Keratinocyte (primary cell): ENCODE data around the gene CBARP. TPM values are rescaled to one million over a fixed set of nuclear protein-coding genes. Genes with fewer than 3 reads are reported as not detected.
A peak's percentile ranks its signal among the peaks of the same experiment; 100 is the strongest.

ENCODE experiments used
- DNase-seq: peaks from one replicate; pipeline ENCODE4 v3.0.0-alpha.2; 2011; ENCODE audit warnings: low read depth, missing footprints, low spot score
- FAIRE-seq: peaks from 2 replicates; lab custom pipeline; 2011; peaks lifted over from hg19 to GRCh38; lab: Jason Lieb, UNC
- H2AFZ ChIP-seq: 2 replicates; pipeline ENCODE4 v1.6.0; 2012; ENCODE audit warnings: low read length, control low read depth, inconsistent platforms; ENCODE audit not compliant: control insufficient read depth
- H3K27ac ChIP-seq: 2 replicates; pipeline ENCODE4 v1.5.1; 2011; ENCODE audit warnings: low read length; ENCODE audit not compliant: control insufficient read depth, insufficient read depth
- H3K27me3 ChIP-seq: 3 replicates; pipeline ENCODE4 v1.6.0; 2011; ENCODE audit warnings: low read length; ENCODE audit not compliant: control insufficient read depth, insufficient read depth; ENCODE audit errors: extremely low read depth
- H3K36me3 ChIP-seq, 2 experiments: 2 replicates in 1 of 2; 3 replicates in 1 of 2; pipeline ENCODE4 v1.5.1; 2011; ENCODE audit warnings: low read length in 2 of 2, mild to moderate bottlenecking in 1 of 2; ENCODE audit not compliant: control insufficient read depth in 2 of 2, insufficient read depth in 2 of 2; ENCODE audit errors: extremely low read depth in 1 of 2
- H3K4me1 ChIP-seq: 3 replicates; pipeline ENCODE4 v1.5.1; 2011; ENCODE audit warnings: low read length; ENCODE audit not compliant: control insufficient read depth, insufficient read depth; ENCODE audit errors: extremely low read depth
- H3K4me2 ChIP-seq: 3 replicates; pipeline ENCODE4 v1.6.0; 2011; ENCODE audit warnings: low read depth, low read length; ENCODE audit not compliant: control insufficient read depth, insufficient read depth; ENCODE audit errors: extremely low read depth
- H3K4me3 ChIP-seq, 3 experiments: fragments of 200-600 bp in 1 of 3; sonication (generic) in 1 of 3; 2 replicates in 2 of 3; 3 replicates in 1 of 3; pipeline ENCODE4 v1.5.1; 2011 to 2016; ENCODE audit warnings: low read length in 3 of 3, mild to moderate bottlenecking in 3 of 3, control low read depth in 2 of 3, inconsistent platforms in 1 of 3, low read depth in 1 of 3, mixed read lengths in 1 of 3, mixed run types in 1 of 3, moderate library complexity in 1 of 3; ENCODE audit not compliant: control insufficient read depth in 2 of 3, insufficient read depth in 2 of 3; ENCODE audit errors: extremely low read depth in 1 of 3
- H3K79me2 ChIP-seq: 2 replicates; pipeline ENCODE4 v1.6.0; 2012; ENCODE audit warnings: low read length; ENCODE audit not compliant: control insufficient read depth, insufficient read depth
- H3K9ac ChIP-seq: 3 replicates; pipeline ENCODE4 v1.6.0; 2011; ENCODE audit warnings: low read length; ENCODE audit not compliant: control insufficient read depth, insufficient read depth; ENCODE audit errors: extremely low read depth
- H3K9me1 ChIP-seq: 3 replicates; pipeline ENCODE4 v1.6.0; 2011; ENCODE audit warnings: low read length; ENCODE audit not compliant: control insufficient read depth, insufficient read depth; ENCODE audit errors: extremely low read depth
- H3K9me3 ChIP-seq: 2 replicates; pipeline ENCODE4 v1.5.1; 2012; ENCODE audit warnings: low read depth, low read length; ENCODE audit not compliant: control insufficient read depth
- H4K20me1 ChIP-seq: 3 replicates; pipeline ENCODE4 v1.6.0; 2011; ENCODE audit warnings: low read length; ENCODE audit not compliant: control insufficient read depth, insufficient read depth; ENCODE audit errors: extremely low read depth
- EZH2 ChIP-seq: IDR thresholded peaks from one replicate; pipeline ENCODE4 v1.6.1; 2012; ENCODE audit warnings: inconsistent platforms, mild to moderate bottlenecking, low read length, moderate library complexity
- dilution Hi-C: fragments of 300-500 bp; cut with MboI; formaldehyde crosslinking; loops from one replicate; pipeline ENCODE4 v1.7.0; 2020; ENCODE audit warnings: low sequenced_read_pairs; ENCODE audit not compliant: extremely low pct_ligation_motif_present
- polyA plus RNA-seq, 5 experiments: library from polyadenylated mRNA; depleted of rRNA in 3 of 5; stranded (reverse) in 3 of 5; stranded (forward) in 1 of 5; unstranded in 1 of 5; fragments of >200 nt; gene quantifications; 1 replicate in 1 of 5; 2 replicates in 3 of 5; 3 replicates in 1 of 5; pipeline versions ENCODE4 v1.2.1 to v1.2.3, GENCODE V29; 2011 to 2012; ENCODE audit warnings: missing spikeins in 2 of 5, low read depth in 1 of 5, low replicate concordance in 1 of 5
- TF ChIP-seq, protein P1 (sequence below), 3 experiments: IDR thresholded peaks in 1 of 3; conservative IDR thresholded peaks in 1 of 3; optimal IDR thresholded peaks in 1 of 3; 2 replicates in 2 of 3; 3 replicates in 1 of 3; pipeline versions ENCODE3 to v1.5.1; 2011; ENCODE audit warnings: low read length in 3 of 3, mild to moderate bottlenecking in 3 of 3, moderate library complexity in 2 of 3, control low read depth in 1 of 3, inconsistent platforms in 1 of 3; ENCODE audit not compliant: insufficient read depth in 2 of 3; ENCODE audit errors: extremely low read depth in 1 of 3

CBARP gene
- polyA plus RNA-seq, 1 donor (not counting 4 experiments of a cell fraction or from before 2014, with no cell fraction given), result 0.93 TPM

DNA sequence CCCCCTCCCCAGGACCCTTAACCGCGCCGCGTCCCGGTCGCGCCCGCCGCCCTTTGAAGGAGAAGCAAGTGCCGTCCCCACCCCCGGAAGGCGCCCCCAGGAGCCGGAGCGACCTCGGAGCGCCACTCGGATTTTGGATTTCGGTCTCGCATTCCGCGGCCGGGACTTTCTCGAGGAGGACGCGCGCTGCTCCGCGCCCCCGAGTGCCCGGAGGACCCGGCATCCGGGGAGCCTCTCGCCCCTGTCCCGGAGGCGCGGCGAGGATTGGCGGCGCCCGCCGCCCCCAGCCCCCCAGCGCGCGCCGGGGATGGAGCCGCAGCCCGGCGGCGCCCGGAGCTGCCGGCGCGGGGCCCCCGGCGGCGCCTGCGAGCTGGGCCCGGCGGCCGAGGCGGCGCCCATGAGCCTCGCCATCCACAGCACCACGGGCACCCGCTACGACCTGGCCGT, 12.2 kb upstream of the CBARP start:
- no peak for DNase-seq
- Histone ChIP-seq H3K27me3 (no peaks in the 10 kb centered on the region), H3K27ac (peak overlapping the region; percentile 69), H3K79me2 (peaks cover 37% of the 10 kb centered on the region), H3K9ac (peak overlapping the region; percentile 83), H3K36me3 (peaks cover 11 to 18% of the 10 kb centered on the region in 2 experiments), H3K9me1 (no peaks in the 10 kb centered on the region), H3K4me1 (peaks cover 7% of the 10 kb centered on the region), H4K20me1 (peaks cover 5% of the 10 kb centered on the region), H3K4me3 (peak overlapping the region; percentile 69 to 87 (median 85)), H3K4me2 (no peak overlapping the region), H2AFZ (no peak overlapping the region), H3K9me3 (no peaks in the 10 kb centered on the region)
- dilution Hi-C loops, result no loop called here
- no peak for FAIRE-seq
- TF ChIP-seq, protein P1, sequence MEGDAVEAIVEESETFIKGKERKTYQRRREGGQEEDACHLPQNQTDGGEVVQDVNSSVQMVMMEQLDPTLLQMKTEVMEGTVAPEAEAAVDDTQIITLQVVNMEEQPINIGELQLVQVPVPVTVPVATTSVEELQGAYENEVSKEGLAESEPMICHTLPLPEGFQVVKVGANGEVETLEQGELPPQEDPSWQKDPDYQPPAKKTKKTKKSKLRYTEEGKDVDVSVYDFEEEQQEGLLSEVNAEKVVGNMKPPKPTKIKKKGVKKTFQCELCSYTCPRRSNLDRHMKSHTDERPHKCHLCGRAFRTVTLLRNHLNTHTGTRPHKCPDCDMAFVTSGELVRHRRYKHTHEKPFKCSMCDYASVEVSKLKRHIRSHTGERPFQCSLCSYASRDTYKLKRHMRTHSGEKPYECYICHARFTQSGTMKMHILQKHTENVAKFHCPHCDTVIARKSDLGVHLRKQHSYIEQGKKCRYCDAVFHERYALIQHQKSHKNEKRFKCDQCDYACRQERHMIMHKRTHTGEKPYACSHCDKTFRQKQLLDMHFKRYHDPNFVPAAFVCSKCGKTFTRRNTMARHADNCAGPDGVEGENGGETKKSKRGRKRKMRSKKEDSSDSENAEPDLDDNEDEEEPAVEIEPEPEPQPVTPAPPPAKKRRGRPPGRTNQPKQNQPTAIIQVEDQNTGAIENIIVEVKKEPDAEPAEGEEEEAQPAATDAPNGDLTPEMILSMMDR (optimal IDR thresholded peaks at IDR 0.05 in 1 of 3, IDR thresholded peaks at IDR 0.05 in 1 of 3, conservative IDR thresholded peaks at IDR 0.05 in 1 of 3; ENCODE audit: extremely low read depth in 1 of 3, insufficient read depth in 2 of 3, low read length in 3 of 3), result no peak
- no peak for TF ChIP-seq EZH2

DNA sequence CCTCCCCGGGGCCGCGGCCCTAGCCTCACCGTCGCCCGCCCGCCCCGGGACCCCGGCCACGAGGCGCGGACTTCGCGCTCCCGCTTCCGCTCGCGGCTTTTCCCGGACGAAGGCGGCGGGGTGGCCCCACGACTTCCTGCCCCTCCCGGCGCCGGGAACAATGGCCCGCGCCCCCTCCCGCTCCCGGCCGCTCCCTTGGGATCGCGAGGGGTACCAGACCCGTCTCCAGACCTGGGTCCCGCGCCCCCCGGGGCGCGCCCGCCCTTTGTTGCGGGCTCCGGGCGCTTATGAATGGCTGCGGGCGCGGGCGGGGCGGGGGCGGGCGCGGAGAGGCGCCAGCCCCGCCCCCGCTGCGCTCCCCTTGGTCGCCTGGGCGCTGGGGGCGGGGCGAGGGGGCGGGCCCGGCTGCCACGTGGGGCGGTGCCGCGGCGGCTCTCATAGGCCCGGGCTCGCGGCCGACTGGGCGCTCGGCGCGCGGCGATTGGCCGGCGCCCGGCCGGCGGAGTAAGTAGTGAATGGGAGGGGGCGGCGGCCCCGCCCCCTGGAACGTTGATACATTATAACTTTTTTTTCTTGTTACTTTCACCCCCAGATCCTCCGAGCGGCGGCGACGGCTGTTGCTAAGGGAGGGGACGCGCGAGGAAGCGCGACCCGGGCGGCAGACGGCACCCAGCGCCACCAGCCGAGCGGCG, 11.6 kb upstream of the CBARP start:
- no peaks in the 10 kb centered on the region for H3K27me3 ChIP-seq
- peak overlapping the region; percentile 69 to 87 (median 85) for H3K4me3 ChIP-seq
- dilution Hi-C loops, result no loop called here
- H3K9ac ChIP-seq, result peak overlapping the region; percentile 83
- H3K79me2 ChIP-seq, result peaks cover 31% of the 10 kb centered on the region
- no peak overlapping the region for H2AFZ ChIP-seq
- no peaks in the 10 kb centered on the region for H4K20me1 ChIP-seq
- H3K4me2 ChIP-seq, result no peak overlapping the region
- H3K4me1 ChIP-seq, result peaks cover 13% of the 10 kb centered on the region
- no peaks in the 10 kb centered on the region for H3K9me1 ChIP-seq
- H3K9me3 ChIP-seq, result no peaks in the 10 kb centered on the region
- peak overlapping the region; percentile 76 for H3K27ac ChIP-seq
- FAIRE-seq (no peak), DNase-seq (no peak)
- no peak for TF ChIP-seq EZH2
- TF ChIP-seq, protein P1 (optimal IDR thresholded peaks at IDR 0.05 in 1 of 3, IDR thresholded peaks at IDR 0.05 in 1 of 3, conservative IDR thresholded peaks at IDR 0.05 in 1 of 3; ENCODE audit: extremely low read depth in 1 of 3, insufficient read depth in 2 of 3, low read length in 3 of 3), result no peak
- H3K36me3 ChIP-seq, result peaks cover 5 to 13% of the 10 kb centered on the region in 2 experiments
